Adipose tissue (tissue), 3 donors: ENCODE results near the gene TRIP10. TPM values are rescaled to one million over a fixed set of nuclear protein-coding genes. Genes with fewer than 3 reads are reported as not detected.

ENCODE experiments used
- H3K27ac ChIP-seq: one replicate; pipeline ENCODE4 v1.5.1; 2013; ENCODE audit warnings: low read depth, low read length
- WGBS, 3 donors: extraction: QIAGEN DNeasy Blood & Tissue Kit; methylation state at CpG; one replicate each; pipeline ENCODE4 v1.1.7; 2013; 5-methylcytosine and 5-hydroxymethylcytosine counted together
- polyA plus RNA-seq, 3 donors: library from polyadenylated mRNA; stranded (reverse); fragments of 200-250 nt; gene quantifications; one replicate each; pipeline ENCODE4 v1.2.3, GENCODE V29; 2013
- donor health status: healthy with polysubstance abuse.
- donor health status: Bipolar disorder and iron deficiency.
- donor health status: healthy.

The TRIP10 gene
- polyA plus RNA-seq, 3 donors: 28.6 to 149 (median 112) TPM

DNA sequence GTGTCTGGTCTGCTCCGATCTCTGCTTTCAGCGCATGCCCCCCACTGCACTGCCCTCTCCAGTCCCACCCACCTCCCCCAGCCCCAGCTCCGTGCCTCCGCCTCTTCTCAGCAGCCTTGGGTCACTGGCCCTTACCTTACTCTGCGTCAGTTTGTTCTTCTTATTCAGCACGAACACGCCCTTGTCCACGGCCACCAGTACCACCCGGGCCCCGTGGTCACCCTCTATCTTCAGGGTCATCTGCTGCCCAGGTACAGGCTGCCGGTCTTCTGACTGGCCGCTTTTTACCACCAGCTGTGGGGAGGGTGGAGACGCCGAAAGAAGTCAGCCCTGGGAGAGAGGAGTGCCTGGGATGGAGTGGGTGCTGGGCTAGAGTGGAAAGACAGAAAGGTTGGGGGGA lies 29.9 kb upstream of the TRIP10 start:
- 54 to 58% (median 56%) methylated on average over 14 of the region's 14 CpGs for WGBS, 3 donors
- H3K27ac ChIP-seq: no peak overlapping the region

DNA sequence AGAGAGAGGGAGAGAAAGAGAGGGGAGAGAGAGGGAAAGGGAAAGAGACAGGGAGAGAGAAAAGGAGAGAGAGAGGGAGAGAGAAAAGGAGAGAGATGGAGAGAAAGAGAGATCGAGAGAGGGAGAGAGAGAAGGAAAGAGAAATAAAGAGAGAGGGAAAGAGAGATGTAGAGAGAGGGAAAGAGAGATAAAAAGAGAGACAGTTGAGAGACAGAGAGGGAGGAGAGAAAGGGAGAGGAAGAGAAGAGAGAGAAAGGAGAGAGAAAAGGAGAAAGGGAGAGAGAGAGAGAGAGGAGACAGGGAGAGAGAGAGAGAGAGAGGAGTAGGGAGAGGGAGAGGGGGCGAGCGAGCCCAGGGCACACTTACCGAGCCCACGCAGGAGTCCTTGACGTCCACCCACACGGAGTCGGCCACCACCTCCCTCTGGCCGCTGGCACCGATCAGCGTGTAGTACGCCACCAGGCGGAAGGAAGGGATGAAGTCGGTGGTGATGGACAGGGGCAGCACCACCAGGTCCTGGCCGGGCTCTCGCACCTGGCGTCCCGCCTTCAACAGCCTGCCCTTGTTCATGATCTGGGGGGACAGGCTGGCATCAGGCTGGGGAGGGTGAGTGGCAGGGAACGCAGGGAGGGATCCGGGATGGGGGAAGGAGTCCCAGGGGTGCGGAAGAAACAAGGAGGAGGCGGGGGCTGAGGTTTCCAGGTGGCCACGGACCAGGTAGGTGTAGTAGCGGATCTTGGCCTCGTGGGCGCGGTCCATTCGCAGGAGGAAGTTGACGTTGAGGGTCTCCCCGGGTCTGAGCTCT lies 29.0 kb upstream of the TRIP10 start:
- no peak overlapping the region for H3K27ac ChIP-seq

DNA sequence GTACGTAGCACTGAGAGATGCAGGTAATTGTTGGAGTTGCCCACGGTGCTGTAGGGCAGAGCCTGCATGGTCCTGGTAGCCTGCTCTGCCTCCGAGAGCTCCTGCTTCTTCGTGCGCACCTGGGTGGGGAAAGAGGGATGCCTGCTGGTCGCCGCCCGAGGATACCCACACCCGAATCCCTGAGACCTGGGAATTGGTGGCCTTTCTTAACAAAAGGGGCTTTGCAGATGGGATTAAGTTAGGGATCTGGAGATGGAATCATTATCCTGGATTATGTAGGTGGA lies 28.5 kb upstream of the TRIP10 start:
- no peak overlapping the region for H3K27ac ChIP-seq
- 58 to 65% (median 63%) methylated on average over 9 of the region's 9 CpGs for WGBS, 3 donors

More for the DNA sequence above, 29.0 kb upstream of the TRIP10 start:
- 34 to 48% (median 43%) methylated on average over 18 to 30 of the region's 30 CpGs for WGBS, 3 donors

DNA sequence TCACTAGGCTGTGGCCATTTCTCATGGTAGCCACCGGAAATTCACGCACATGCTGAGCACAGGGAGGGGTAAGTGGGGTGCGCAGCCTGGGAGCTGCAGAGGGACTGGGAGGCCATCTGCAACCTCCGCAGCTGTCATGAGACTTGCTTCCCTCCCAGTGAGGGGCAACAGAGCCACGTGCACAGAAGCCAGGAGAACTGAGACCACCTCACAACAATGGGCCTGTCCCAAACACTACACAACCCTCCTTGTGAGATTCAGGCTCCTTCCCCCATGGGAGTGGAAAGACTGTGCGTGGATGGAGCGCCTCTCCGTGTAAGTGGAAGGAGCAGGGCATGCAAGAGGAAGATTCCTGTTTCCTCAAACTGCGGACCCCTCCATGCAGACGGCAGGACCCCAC lies 27.9 kb upstream of the TRIP10 start:
- no peak overlapping the region for H3K27ac ChIP-seq
- 78 to 82% (median 78%) methylated on average over 10 of the region's 10 CpGs for WGBS, 3 donors

DNA sequence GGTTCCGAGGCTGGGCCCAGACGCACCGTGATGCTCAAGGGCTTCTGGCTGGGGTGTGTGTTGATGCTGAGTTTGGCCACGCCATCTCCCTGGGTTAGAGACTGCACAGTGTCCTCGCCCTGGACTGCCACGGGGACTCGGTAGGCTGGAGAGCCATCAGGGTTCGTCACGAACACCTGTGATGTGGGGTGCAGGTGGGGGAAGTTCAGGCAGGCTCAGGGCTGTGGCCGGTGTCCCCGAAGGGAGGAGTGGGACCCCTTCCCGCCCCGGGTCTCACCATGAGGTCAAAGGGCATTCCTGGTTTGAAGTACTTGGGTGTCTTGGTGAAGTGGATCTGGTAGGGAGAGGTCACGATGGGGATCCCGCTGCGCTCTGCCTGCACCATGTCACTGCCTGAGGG lies 27.2 kb upstream of the TRIP10 start:
- WGBS, 3 donors: 92% methylated on average over 16 of the region's 16 CpGs
- no peak overlapping the region for H3K27ac ChIP-seq

DNA sequence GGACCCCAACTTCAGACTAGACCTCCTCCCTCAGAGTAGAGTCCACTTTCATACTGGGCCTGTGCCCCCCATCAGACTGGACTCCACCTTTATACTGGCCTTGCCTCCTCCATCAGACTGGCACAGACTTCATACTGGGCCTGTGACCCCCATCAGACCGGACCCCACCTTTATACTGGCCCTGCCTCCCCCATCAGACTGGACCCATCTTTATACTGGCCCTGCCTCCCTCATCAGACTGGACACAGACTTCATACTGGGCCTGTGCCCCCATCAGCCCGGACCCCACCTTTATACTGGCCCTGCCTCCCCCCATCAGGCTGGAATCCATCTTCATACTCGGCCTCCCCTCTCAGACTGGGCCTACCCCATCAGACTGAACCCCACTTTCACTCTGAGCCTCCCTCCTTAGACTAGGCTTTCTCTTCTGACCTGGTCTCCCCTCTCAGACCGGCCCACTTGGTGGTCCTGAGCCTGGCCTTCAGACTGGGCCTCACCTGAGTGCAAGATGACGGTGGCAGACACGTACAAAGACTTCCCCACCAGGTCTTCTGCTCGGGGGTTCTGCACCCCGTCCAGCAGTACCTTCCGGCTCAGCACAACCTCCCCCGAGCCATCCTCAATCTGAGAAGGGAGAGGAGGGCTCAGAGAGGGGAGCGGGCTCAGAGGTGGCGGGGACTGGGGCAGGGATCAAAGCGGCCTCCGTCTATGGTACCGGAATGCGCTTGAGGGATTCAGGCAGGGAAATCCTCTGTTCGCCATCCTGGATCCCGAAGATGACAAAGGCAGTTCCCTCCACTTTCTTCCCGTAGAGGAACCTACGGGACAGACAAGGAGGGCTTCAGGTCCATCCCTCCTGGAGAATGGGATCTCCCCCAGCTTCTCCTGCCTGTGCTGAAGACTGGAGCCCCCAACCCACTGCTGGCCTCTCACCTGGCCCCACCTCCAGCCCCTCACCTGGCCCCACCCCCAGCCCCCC lies 26.5 kb upstream of the TRIP10 start:
- WGBS, 3 donors: 90 to 92% (median 91%) methylated on average over 20 of the region's 20 CpGs
- no peak overlapping the region for H3K27ac ChIP-seq

DNA sequence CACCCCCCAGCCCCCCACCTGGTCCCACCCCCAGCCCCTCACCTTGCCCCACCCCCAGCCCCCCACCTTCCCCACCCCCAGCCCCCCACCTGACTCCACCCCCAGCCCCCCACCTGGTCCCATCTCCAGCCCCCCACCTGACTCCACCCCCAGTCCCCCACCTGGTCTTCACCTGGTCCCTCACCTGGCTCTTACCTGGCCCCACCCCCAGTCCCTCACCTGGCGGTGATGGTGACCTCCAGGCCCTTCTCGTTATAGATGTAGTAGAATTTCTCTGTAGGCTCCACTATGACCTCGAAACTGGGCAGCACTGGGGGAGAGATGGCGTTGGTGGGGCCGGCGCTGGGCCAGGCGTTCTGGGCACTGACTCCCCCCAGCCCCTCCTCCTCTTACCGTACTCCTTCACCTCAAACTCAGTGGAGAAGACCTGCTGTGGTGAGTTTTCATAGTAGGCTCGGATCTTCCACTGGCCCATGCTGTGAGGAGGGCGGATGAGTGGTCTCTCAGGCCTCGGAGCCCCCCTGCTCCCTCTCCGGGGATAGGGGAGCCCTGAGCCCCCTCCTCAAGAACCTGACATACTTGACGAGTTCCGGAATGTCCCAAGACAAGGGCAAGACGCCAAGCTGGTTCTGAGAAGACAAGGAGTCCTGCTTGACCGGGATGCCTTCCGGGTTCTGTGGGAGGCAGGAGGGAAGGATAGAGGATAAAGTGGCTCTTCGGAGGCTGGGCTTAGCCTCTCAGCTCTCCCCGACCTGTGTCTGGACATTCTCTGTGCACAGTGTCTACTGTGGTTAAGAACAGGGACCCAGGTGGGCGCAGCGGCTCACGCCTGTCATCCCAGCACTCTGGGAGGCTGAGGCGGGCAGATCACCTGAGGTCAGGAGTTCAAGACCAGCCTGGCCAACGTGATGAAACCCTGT lies 25.4 kb upstream of the TRIP10 start:
- H3K27ac ChIP-seq: no peak overlapping the region
- 71 to 79% (median 72%) methylated on average over 24 of the region's 24 CpGs for WGBS, 3 donors

DNA sequence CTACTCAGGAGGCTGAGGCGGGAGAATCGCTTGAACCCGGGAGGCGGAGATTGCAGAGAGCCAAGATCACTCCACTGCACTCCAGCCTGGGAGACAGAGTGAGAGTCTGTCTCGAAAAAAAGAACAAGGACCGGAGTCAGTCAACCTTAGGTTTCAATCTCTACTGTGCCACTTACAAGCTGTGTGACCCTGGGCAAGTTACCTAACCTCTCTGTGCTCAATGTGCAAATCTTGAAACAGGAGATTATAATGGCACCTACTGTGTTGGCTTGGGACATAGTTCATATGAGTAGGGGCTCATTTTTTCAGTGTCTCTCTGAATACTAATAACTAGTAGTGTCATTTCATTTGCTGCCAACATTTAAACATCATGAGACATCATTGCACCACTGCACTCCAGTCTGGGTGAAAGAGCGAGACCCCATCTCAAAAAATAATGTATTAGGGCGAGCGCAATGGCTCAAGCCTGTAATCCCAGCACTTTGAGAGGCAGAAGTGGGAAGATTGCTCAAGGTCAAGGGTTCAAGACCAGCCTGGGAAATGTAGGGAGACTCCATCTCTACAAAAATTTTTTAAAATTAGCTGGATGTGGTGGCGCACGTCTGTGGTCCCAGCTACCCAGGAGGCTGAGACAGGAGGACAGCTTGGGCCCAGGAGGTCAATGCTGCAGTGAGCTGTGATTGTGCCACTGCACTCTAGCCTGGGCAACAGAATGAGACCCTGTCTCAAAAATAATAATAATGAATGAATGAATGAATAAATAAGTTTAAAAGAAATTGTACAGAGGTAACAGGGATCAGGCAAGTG lies 24.5 kb upstream of the TRIP10 start:
- 88 to 90% (median 90%) methylated on average over 11 of the region's 11 CpGs for WGBS, 3 donors

DNA sequence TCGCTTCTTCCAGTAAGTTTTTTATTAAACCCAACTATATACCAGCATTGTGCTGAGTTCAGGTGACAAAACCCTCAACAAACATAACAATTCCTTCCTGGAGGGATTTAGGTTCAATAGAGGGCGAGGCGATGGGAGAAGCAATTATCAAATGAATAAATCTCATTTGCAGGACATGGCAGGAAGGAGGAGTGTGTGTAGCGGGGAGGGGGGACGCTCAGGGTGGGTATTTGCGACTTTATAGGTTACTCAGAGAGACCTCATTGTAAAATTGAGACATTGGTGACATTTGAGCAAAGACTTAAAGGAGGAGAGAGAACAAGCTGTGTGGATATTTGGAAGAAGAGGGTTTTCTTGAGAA lies 22.9 kb upstream of the TRIP10 start:
- 71 to 84% (median 76%) methylated on average over 6 of the region's 6 CpGs for WGBS, 3 donors
- H3K27ac ChIP-seq: no peak overlapping the region

More for the DNA sequence above, 24.5 kb upstream of the TRIP10 start:
- H3K27ac ChIP-seq: no peak overlapping the region

DNA sequence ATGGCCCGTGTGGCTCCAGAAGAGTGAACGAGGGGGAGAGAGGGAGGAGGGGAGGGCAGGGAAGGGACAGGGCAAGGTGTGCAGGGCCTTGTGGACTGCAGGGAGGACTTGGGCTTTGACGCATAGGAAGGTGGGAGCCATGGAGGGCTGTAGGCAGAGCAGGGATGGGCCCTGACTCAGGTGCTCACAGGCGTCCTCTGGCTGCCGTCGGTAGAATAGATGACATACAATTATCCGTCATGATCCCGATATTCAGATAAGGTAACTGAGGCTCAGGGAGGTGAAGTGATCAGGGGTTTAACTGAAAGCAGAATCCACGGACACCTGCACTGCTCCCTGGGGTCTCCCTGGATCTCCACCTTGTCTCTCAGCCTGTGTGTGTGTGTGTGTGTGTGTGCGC lies 22.4 kb upstream of the TRIP10 start:
- WGBS, 3 donors: 75 to 77% (median 77%) methylated on average over 10 of the region's 10 CpGs
- no peak overlapping the region for H3K27ac ChIP-seq

DNA sequence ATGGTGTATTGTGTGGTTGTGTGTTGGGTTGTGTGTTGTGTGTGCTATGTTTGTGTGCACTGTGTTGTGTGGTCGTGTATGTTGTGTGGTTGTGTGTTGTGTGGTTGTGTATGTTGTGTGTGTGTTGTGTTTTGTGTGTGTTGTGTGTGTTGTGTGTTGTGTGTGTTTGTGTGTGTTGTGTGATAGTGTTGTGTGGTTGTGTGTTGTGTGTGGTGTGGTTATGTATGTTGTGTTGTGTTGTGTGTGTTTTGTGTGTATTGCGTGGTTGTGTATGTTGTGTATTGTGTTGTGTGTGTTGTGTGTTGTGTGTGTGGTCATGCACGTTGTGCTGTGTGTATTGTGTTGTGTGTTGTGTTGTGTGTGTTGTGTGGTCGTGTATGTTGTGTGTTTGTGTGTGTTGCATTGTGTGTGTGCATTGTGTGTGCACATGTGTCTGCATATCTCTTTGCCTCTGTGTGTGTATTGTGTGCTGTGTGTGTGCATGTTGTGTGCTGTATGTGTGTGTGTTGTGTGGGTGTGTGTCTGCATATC lies 22.0 kb upstream of the TRIP10 start:
- H3K27ac ChIP-seq: no peak overlapping the region
- WGBS, 3 donors: 74 to 78% (median 75%) methylated on average over 4 of the region's 4 CpGs

DNA sequence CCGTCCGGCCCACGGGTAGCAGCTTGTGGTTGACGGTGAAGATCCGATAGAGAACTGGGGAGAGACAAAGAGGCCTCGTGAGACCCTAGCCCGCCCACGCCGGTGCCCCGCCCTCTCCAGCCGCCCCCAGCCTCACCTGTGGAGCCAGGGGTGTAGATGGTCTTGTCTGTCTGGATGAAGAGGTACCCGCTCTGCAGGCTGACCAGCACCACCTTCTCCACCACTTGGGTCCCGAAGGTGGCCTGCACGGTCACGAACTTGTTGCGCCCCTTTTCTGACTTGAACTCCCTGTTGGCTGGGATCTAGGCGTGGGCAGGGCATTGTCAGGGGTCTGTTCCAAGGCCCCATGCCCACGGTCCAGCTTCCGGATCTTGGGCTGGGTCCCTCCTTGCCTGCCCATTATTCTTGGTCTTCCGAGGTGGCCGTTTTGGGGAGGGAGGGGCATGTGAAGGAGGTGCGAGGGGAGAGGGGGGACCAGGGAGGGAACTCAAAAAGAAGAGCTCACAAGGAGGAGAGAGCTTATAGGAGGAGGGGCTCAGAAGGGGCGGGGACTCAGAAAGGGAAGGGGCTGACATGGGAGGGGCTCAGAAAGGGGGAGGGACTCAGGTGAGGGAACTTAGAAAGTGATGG lies 21.3 kb upstream of the TRIP10 start:
- 63 to 79% (median 68%) methylated on average over 22 to 23 of the region's 23 CpGs for WGBS, 3 donors
- no peak overlapping the region for H3K27ac ChIP-seq

DNA sequence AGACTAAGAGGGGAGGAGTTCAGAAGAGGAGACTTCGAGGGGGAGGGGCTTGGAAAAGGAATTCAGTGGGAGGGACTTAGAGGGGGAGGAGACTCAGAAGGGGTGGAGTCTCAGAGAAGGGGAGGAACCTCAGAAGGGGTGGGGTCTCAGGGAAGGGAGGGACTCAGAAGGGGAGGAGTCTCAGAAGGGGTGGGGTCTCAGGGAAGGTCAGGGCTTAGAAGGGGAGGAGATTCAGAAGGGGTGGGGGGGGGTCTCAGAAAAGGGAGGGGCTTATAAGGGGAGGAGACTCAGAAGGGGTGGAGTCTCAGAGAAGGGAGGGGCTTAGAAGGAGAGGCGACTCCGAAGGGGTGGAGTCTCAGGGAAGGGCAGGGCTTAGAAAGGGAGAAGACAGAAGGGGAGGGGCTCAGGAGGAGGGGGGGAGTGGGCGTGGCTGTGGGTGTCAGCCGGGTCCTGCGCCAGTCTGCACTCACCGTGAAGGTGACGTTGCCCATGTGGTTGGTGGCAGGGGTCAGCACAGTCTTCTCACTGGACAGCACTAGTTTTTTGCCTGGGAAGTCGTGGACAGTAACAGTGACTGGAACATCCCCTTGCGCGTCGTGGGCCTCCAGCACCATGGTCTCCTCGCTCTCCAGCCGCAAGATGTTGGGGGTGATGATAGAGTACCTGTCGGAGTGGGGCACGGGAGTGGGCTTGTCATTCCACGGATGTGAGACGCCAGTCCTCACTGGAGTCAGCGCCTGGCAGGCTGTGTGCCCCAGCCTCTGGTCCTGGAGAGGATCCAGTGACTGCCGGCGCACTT lies 20.5 kb upstream of the TRIP10 start:
- no peak overlapping the region for H3K27ac ChIP-seq
- whole genome bisulfite sequencing, 3 donors: 56 to 78% (median 74%) methylated on average over 21 of the region's 21 CpGs

DNA sequence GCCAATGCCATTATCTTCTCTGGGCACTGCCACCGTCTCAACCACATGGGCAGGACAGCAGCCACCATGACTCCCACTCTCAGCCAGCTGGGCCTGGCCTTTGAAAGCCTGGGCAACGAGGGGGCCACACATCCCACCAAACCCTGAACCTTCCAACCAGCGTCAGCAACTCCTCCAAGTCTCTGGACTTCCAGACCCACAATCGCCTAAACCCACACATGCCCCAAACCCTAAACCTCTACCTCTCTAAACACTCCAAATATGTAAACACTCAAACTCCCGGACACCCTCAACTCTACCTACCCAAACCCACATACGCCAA lies 20.0 kb upstream of the TRIP10 start:
- H3K27ac ChIP-seq: no peak overlapping the region
- 70 to 76% (median 72%) methylated on average over 6 of the region's 6 CpGs for WGBS, 3 donors

DNA sequence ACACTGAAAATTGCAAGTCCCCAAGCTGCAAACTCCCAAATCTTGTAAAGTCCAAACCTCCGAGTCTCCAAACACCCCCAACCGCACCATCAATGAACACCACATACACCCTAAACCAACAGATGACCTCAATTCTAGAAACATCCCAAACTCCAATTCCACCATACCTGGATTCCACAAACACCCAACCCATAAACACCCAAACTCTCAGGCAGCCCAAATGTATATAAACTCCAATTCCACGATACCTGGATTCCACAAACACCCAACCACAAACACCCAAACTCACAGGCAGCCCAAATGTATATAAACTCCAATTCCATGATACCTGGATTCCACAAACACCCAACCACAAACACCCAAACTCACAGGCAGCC lies 19.5 kb upstream of the TRIP10 start:
- H3K27ac ChIP-seq: no peak overlapping the region
- 60 to 95% (median 77%) methylated on average over 3 of the region's 3 CpGs for WGBS, 3 donors

DNA sequence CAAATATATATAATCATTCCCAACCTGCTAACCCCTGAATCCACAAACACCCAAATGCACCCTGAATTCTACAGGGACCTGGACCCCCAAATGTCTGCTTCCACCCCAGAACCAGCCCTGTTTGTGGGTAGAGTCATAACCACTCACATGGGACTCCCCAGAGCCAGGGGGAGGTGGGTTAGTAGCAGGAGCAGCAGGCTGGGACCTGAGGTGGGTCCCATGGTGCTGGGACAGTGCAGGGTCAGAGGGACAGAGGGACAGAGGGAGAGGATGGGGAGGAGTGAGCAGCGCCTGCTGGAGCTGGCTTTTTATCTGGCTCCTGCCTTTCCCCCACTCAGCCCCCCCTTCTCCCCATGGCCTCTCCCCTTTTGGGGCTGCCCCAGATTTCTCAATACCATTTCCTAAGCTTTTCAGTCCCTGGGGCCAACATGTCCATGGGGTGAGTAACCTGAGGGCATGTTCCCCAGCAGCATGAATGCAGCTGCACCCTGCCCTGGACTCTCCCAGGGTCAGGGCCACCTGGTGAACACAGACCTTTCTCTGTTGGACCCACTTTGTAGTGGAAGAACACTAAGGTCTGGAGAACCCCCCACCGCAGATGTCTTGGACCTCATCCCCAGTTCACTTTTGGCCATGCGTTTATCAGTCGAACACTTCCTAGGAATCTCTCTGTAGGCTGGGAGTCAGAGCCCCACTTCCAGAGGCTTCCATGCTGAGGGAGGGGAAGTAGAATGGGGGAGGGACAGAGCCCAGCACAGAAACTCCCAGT lies 18.9 kb upstream of the TRIP10 start, which contains the start of gene C3:
Gene C3, minus strand, starts transcription at position 282 of the 769 bp plus-strand sequence. Its CDS starts 61 bp downstream, at position 221.
- H3K27ac ChIP-seq: no peak within 1 kb of the TSS
- 39 to 54% (median 54%) methylated on average over 4 of the region's 4 CpGs for WGBS, 3 donors
